CD4-positive, CD25-positive, alpha-beta regulatory T cell (primary cell): ENCODE results near the gene FIS1. TPM values are rescaled to one million over a fixed set of nuclear protein-coding genes. Genes with fewer than 3 reads are reported as not detected.

Experiments used
- ATAC-seq, 2 donors: fragments of 150-1000 bp; cut with Tn5 transposase; one replicate each; pipeline ENCODE4 v1.10.0; 2021; ENCODE audit warnings: low read depth in 2 of 2, moderate number of reproducible peaks in 2 of 2, moderate library complexity in 1 of 2
- DNase-seq, 3 donors: peaks; one replicate each; pipeline versions ENCODE4 v3.0.0 to v3.0.0-alpha.2; 2012 to 2022; ENCODE audit warnings: mixed read lengths in 1 of 3
- H3K27ac ChIP-seq: one replicate; pipeline ENCODE4 v1.7.0; 2013; ENCODE audit warnings: mild to moderate bottlenecking, low read length; ENCODE audit not compliant: insufficient read depth, poor library complexity, severe bottlenecking
- H3K27me3 ChIP-seq: one replicate; pipeline ENCODE4 v1.7.0; 2013; ENCODE audit warnings: low read length; ENCODE audit not compliant: control insufficient read depth, insufficient read depth
- H3K36me3 ChIP-seq: one replicate; pipeline ENCODE4 v1.7.0; 2013; ENCODE audit warnings: mild to moderate bottlenecking, low read length, moderate library complexity; ENCODE audit not compliant: control insufficient read depth, insufficient read depth
- H3K4me1 ChIP-seq: 2 replicates; pipeline ENCODE4 v1.7.0; 2013; ENCODE audit warnings: mild to moderate bottlenecking, low read length; ENCODE audit not compliant: insufficient read depth, control insufficient read depth, poor library complexity, severe bottlenecking
- H3K4me3 ChIP-seq: one replicate; pipeline ENCODE4 v1.7.0; 2013; ENCODE audit warnings: low read depth, mild to moderate bottlenecking, low read length, moderate library complexity
- H3K9me3 ChIP-seq, 2 experiments: 1 replicate in 1 of 2; 2 replicates in 1 of 2; pipeline ENCODE4 v1.7.0; 2013; ENCODE audit warnings: low read length in 2 of 2, mild to moderate bottlenecking in 1 of 2, moderate library complexity in 1 of 2; ENCODE audit not compliant: control insufficient read depth in 2 of 2
- H3K27ac Mint-ChIP-seq, 3 donors: one replicate each; pipeline ENCODE4 v1.8.0; 2020 to 2022; ENCODE audit warnings: mild to moderate bottlenecking in 3 of 3, mixed read lengths in 3 of 3, moderate library complexity in 2 of 3
- H3K27me3 Mint-ChIP-seq: one replicate; pipeline ENCODE4 v1.8.0; 2022; ENCODE audit warnings: mild to moderate bottlenecking, mixed read lengths
- H3K36me3 Mint-ChIP-seq: one replicate; pipeline ENCODE4 v1.8.0; 2020; ENCODE audit warnings: mixed read lengths
- H3K4me1 Mint-ChIP-seq, 4 donors: one replicate each; pipeline ENCODE4 v1.8.0; 2020 to 2022; ENCODE audit warnings: mixed read lengths in 4 of 4, mild to moderate bottlenecking in 1 of 4
- H3K4me3 Mint-ChIP-seq, 4 donors: one replicate each; pipeline ENCODE4 v1.8.0; 2020 to 2022; ENCODE audit warnings: mild to moderate bottlenecking in 4 of 4, mixed read lengths in 4 of 4, moderate library complexity in 3 of 4
- H3K9me3 Mint-ChIP-seq, 7 donors: one replicate each; pipeline ENCODE4 v1.8.0; 2020 to 2022; ENCODE audit warnings: mixed read lengths in 7 of 7, mild to moderate bottlenecking in 3 of 7, moderate library complexity in 2 of 7
- polyA plus RNA-seq, 4 donors: library from polyadenylated mRNA; unstranded; fragments of 300-500 nt; fragmentation: Illumina TruSeq; gene quantifications; one replicate each; pipeline ENCODE4 v1.2.3, GENCODE V29; 2021
- total RNA-seq: library from RNA; stranded (reverse); gene quantifications from one replicate; pipeline ENCODE4 v1.2.3, GENCODE V29; 2022

FIS1 gene
- total and polyA plus RNA-seq, 5 donors from 2014 or later, result 105 to 260 (median 224) TPM

DNA sequence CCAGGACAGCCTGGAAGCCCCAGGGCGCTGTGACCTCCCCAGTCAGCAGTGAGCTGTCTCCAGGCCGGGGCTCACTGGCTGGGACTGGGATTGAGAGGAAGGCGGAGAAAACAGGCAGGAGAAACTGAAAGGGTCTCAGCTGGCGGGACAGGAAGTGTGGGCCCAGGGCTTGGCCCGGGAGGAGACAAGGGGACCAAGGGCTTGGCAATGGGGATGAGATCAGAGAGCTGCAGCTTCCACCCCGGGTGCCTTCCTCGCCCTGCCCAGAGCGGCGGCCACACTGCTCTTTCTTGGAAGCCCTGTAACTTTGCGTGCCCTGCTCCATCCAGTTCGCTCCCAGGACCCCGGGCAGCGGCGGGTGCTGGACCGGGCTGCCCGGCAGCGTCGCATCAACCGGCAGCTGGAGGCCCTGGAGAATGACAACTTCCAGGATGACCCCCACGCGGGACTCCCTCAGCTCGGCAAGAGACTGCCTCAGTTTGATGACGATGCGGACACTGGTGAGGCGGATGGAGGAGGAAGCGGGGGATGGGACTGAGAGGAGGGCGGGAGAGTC is 22.5 kb downstream of the FIS1 start:
- Mint-ChIP-seq H3K4me3 (peak overlapping the region in 1 of 4 donors; percentile 61), H3K4me1 (peaks cover 5 to 45% (median 20%) of the 10 kb centered on the region in 4 donors), H3K9me3 (no peaks in the 10 kb centered on the region), H3K36me3 (peaks cover 3% of the 10 kb centered on the region), H3K27me3 (no peaks in the 10 kb centered on the region), H3K27ac (no peak overlapping the region)
- H3K36me3 ChIP-seq, result peaks cover 27% of the 10 kb centered on the region
- no peaks in the 10 kb centered on the region for H3K27me3 ChIP-seq
- H3K4me1 ChIP-seq, result peaks cover 24% of the 10 kb centered on the region
- ATAC-seq (no peak), DNase-seq (no peak)
- H3K27ac ChIP-seq, result no peak overlapping the region
- H3K9me3 ChIP-seq, result no peaks in the 10 kb centered on the region
- no peak overlapping the region for H3K4me3 ChIP-seq

DNA sequence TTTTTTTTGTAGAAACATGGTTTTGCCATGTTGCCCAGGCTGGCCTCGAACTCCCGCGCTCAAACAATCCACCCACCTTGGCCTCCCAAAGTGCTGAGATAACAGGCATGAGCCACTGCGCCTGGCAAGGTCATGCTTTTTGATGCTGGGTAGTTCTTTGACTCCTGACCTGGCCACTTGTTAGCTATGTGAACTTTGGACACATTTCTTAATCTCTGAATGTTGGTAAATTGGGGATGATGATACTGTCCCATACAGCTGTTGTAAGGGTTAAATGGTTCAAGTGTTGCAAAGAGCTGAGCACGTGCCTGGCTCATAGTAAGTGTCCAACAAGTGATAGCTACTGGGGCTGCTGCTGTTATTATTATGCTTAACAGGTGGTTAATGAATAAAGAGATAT is 24.6 kb downstream of the FIS1 start:
- DNase-seq, result no peak
- Histone ChIP-seq H3K36me3 (peaks cover 25% of the 10 kb centered on the region), H3K27me3 (no peaks in the 10 kb centered on the region), H3K27ac (no peak overlapping the region), H3K4me3 (no peak overlapping the region), H3K9me3 (no peaks in the 10 kb centered on the region), H3K4me1 (peaks cover 38% of the 10 kb centered on the region)
- Mint-ChIP-seq H3K4me1 (peaks cover 5 to 55% (median 23%) of the 10 kb centered on the region in 4 donors), H3K27me3 (no peaks in the 10 kb centered on the region), H3K9me3 (no peaks in the 10 kb centered on the region), H3K27ac (no peak overlapping the region), H3K36me3 (no peaks in the 10 kb centered on the region), H3K4me3 (peak overlapping the region; percentile 10 to 78 (median 60))
- no peak for ATAC-seq

DNA sequence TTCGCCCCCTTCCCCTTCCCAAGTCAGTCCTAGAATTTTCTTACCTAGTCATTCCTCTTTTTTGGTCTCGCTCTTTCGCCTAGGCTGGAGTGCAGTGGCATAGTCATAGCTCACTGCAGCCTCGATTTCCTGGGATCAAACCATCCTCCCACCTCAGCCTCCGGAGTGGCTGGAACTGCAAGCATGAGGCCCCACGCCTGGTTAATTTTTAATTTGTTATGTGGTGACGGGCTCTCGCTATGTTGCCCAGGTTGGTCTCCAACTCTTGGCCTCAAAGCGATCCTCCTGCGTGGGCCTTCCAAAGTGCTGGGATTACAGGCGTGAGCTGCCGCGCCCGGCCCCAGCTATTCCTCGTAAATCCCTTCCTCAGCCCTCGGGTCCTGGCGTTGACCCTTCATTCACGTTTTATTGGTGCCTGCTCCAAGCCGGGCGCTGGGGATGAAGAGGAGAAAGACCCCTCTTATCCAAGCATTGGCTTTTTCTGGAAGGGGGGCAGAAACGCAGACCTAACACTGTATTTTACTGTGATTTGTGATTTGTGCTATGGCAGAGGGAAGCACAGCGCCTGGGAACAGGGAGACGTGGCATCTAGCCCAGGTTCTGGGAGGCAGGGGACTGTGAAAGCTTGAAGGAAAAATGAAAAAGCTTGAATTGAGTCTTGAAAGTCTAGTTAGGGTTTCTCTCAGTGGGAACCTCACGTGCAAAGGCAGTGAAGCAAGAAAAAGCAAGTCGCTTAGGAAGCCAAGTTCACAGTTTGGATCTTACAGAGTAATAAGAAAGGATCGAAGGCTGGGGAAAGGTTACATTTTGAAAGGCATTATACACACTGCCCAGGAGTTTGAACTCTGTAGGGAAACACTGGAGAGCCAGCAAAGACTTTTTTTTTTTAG is 26.4 kb downstream of the FIS1 start:
- Histone ChIP-seq H3K4me1 (peaks cover 38% of the 10 kb centered on the region), H3K9me3 (no peaks in the 10 kb centered on the region), H3K36me3 (peaks cover 15% of the 10 kb centered on the region), H3K27ac (peak overlapping the region; percentile 82), H3K4me3 (peak overlapping the region; percentile 93), H3K27me3 (no peaks in the 10 kb centered on the region)
- no peaks in the 10 kb centered on the region for H3K9me3 Mint-ChIP-seq
- no peak for ATAC-seq
- H3K36me3 Mint-ChIP-seq, result peaks cover 5% of the 10 kb centered on the region
- H3K4me1 Mint-ChIP-seq, result peaks cover 5 to 53% (median 21%) of the 10 kb centered on the region in 4 donors
- H3K27me3 Mint-ChIP-seq, result no peaks in the 10 kb centered on the region
- DNase-seq, result no peak
- peak overlapping the region; percentile 79 to 99 (median 98) for H3K27ac Mint-ChIP-seq
- H3K4me3 Mint-ChIP-seq, result peak overlapping the region; percentile 93 to 97 (median 96)

GRCh38 chr7:101217388-101218235 is 27.3 kb downstream of the FIS1 start, which contains the start of the genes PLOD3 and ZNHIT1:
PLOD3 (minus strand) TSS chr7:101217581; CDS start chr7:101217274, 307 bp downstream.
ZNHIT1 (plus strand) TSS chr7:101218165; CDS start chr7:101218196, 31 bp downstream.
- no peaks in the 10 kb centered on the region for H3K27me3 Mint-ChIP-seq
- H3K27me3 ChIP-seq, result no peaks in the 10 kb centered on the region
- peak within 1 kb of the TSS; percentile 93 for H3K4me3 ChIP-seq
- peak within 1 kb of the TSS; percentile 93 to 97 (median 96) for H3K4me3 Mint-ChIP-seq
- H3K9me3 Mint-ChIP-seq, result no peaks in the 10 kb centered on the region
- H3K27ac Mint-ChIP-seq, result peak within 1 kb of the TSS; percentile 79 to 99 (median 98)
- DNase-seq (peak; percentile 93 to 98 (median 96)), ATAC-seq (peak; percentile 67 to 76)
- peaks cover 38% of the 10 kb centered on the region for H3K4me1 ChIP-seq
- no peaks in the 10 kb centered on the region for H3K9me3 ChIP-seq
- peaks cover 5 to 53% (median 21%) of the 10 kb centered on the region in 4 donors for H3K4me1 Mint-ChIP-seq
- peaks cover 5% of the 10 kb centered on the region for H3K36me3 Mint-ChIP-seq
- H3K36me3 ChIP-seq, result peaks cover 13% of the 10 kb centered on the region
- peak within 1 kb of the TSS; percentile 82 for H3K27ac ChIP-seq

DNA sequence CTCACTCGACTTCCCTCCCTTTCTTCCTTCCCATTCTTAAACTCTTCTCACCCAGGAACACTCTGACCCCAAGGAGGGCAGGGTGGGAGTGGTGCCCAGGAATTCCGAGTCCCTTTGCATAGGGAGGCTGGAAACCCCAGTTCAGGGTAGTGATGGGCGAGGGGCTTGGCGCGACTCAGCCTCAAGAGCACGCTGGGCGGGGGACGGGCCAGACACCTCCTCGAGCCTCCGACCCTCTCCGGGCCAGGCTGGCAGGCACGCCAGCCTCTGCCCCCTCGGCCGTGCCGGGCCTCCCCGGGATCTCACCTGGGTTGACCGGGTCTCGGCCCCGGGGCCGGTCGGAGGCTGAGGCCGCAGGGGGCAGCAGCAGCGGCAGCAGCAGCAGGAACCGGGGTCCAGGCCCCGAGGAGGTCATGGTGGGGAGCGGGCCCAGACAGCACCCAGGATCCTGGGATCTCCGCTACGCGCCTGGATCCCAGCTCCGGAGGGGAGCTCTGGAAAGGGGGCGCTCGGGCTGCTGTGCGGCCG is 28.0 kb downstream of the FIS1 start:
- H3K27ac Mint-ChIP-seq, result peak overlapping the region in 2 of 3 donors; percentile 74 to 98
- Histone ChIP-seq H3K27me3 (no peaks in the 10 kb centered on the region), H3K4me3 (peak overlapping the region; percentile 55), H3K9me3 (no peaks in the 10 kb centered on the region), H3K27ac (peak overlapping the region; percentile 82), H3K4me1 (peaks cover 38% of the 10 kb centered on the region), H3K36me3 (peaks cover 9% of the 10 kb centered on the region)
- H3K4me3 Mint-ChIP-seq, result peak overlapping the region; percentile 93 to 97 (median 96)
- ATAC-seq, result no peak
- H3K4me1 Mint-ChIP-seq, result peaks cover 5 to 50% (median 21%) of the 10 kb centered on the region in 4 donors
- H3K36me3 Mint-ChIP-seq, result peaks cover 5% of the 10 kb centered on the region
- H3K9me3 Mint-ChIP-seq, result no peaks in the 10 kb centered on the region
- DNase-seq, result peak in 1 of 3 donors; percentile 19
- no peaks in the 10 kb centered on the region for H3K27me3 Mint-ChIP-seq

GRCh38 chr7:101216001-101216859 is 28.7 kb downstream of the FIS1 start:
- Mint-ChIP-seq H3K27ac (peak overlapping the region in 2 of 3 donors; percentile 74 to 91), H3K36me3 (peaks cover 5% of the 10 kb centered on the region), H3K9me3 (no peaks in the 10 kb centered on the region), H3K27me3 (no peaks in the 10 kb centered on the region), H3K4me3 (peak overlapping the region; percentile 83 to 97 (median 95)), H3K4me1 (peaks cover 5 to 43% (median 19%) of the 10 kb centered on the region in 4 donors)
- H3K9me3 ChIP-seq, result no peaks in the 10 kb centered on the region
- peaks cover 9% of the 10 kb centered on the region for H3K36me3 ChIP-seq
- H3K27ac ChIP-seq, result peak overlapping the region; percentile 82
- H3K4me1 ChIP-seq, result peaks cover 38% of the 10 kb centered on the region
- H3K4me3 ChIP-seq, result peak overlapping the region; percentile 55
- H3K27me3 ChIP-seq, result no peaks in the 10 kb centered on the region
- no peak for ATAC-seq
- peak in 1 of 3 donors; percentile 22 for DNase-seq
